ENCODE results near the gene EVA1C. TPM values are rescaled to one million over a fixed set of nuclear protein-coding genes. Genes with fewer than 3 reads are reported as not detected.

EVA1C gene
- total and polyA plus RNA-seq, 2 experiments from 2014 or later = 4.6 to 6.9 TPM

DNA sequence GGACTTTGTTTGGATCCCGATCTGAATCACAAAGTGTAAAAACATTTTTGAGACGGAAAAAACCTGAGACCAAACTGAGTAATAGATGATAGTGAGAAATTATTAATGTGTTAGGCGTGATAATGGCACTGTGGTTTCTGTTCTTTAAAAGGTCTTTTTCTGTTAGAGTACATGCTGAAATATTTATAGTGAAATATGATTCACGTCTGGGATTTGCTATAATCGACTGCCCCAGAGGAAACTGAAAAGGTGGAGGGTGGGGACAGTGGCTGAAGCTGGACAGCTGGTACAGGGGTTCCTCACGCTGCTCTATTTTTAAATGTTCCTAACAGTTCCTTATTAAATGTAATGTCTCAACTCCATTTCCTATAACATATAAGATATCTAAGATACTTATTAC is 30.9 kb upstream of the EVA1C start:
- Histone ChIP-seq H2AFZ (no peak overlapping the region), H3K27me3 (ENCODE audit: insufficient read depth) (no peaks in the 10 kb centered on the region), H3K27ac (ENCODE audit: low read depth) (no peak overlapping the region), H3K36me3 (ENCODE audit: insufficient read depth) (peaks cover 46% of the 10 kb centered on the region), H3K4me3 (no peak overlapping the region), H3F3A (replicated peaks; ENCODE audit: low read depth) (no peaks in the 10 kb centered on the region), H3K79me2 (replicated peaks; ENCODE audit: insufficient read depth) (peaks cover 76% of the 10 kb centered on the region), H3K4me2 (no peak overlapping the region), H4K20me1 (replicated peaks; ENCODE audit: insufficient read depth) (peaks cover 40% of the 10 kb centered on the region), H3K9me2 (ENCODE audit: insufficient read depth) (no peaks in the 10 kb centered on the region), H3K4me1 (ENCODE audit: insufficient read depth) (no peaks in the 10 kb centered on the region)
- H3K4me1 Mint-ChIP-seq = no peaks in the 10 kb centered on the region
- H3K4me3 Mint-ChIP-seq = no peak overlapping the region
- DNase-seq (ENCODE audit: low spot score) (no peak), ATAC-seq (no peak)
- peaks cover 3% of the 10 kb centered on the region for H3K27me3 Mint-ChIP-seq (ENCODE audit: insufficient read depth, low read depth, poor library complexity)
- H3K36me3 Mint-ChIP-seq (ENCODE audit: low read depth) = peaks cover 84% of the 10 kb centered on the region
- no peak overlapping the region for H3K27ac Mint-ChIP-seq
- no peak for TF ChIP-seq JUNB (IDR thresholded peaks at IDR 0.05; ENCODE audit: unreplicated experiment)
- TF ChIP-seq CREB1 (CRISPR knock-in tag; IDR thresholded peaks at IDR 0.05; ENCODE audit: low read depth) = no peak
- no peak for TF ChIP-seq EZH2phosphoT487 (IDR thresholded peaks at IDR 0.05; ENCODE audit: unreplicated experiment)
- no peak for TF ChIP-seq ZNF331 (CRISPR knock-in tag; IDR thresholded peaks at IDR 0.05; ENCODE audit: low read depth)
- TF ChIP-seq, protein P1, sequence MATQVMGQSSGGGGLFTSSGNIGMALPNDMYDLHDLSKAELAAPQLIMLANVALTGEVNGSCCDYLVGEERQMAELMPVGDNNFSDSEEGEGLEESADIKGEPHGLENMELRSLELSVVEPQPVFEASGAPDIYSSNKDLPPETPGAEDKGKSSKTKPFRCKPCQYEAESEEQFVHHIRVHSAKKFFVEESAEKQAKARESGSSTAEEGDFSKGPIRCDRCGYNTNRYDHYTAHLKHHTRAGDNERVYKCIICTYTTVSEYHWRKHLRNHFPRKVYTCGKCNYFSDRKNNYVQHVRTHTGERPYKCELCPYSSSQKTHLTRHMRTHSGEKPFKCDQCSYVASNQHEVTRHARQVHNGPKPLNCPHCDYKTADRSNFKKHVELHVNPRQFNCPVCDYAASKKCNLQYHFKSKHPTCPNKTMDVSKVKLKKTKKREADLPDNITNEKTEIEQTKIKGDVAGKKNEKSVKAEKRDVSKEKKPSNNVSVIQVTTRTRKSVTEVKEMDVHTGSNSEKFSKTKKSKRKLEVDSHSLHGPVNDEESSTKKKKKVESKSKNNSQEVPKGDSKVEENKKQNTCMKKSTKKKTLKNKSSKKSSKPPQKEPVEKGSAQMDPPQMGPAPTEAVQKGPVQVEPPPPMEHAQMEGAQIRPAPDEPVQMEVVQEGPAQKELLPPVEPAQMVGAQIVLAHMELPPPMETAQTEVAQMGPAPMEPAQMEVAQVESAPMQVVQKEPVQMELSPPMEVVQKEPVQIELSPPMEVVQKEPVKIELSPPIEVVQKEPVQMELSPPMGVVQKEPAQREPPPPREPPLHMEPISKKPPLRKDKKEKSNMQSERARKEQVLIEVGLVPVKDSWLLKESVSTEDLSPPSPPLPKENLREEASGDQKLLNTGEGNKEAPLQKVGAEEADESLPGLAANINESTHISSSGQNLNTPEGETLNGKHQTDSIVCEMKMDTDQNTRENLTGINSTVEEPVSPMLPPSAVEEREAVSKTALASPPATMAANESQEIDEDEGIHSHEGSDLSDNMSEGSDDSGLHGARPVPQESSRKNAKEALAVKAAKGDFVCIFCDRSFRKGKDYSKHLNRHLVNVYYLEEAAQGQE (IDR thresholded peaks at IDR 0.05; ENCODE audit: unreplicated experiment) = no peak
- no peak for TF ChIP-seq EZH2 (IDR thresholded peaks at IDR 0.05; ENCODE audit: low read depth, unreplicated experiment)
- TF ChIP-seq, protein P2, sequence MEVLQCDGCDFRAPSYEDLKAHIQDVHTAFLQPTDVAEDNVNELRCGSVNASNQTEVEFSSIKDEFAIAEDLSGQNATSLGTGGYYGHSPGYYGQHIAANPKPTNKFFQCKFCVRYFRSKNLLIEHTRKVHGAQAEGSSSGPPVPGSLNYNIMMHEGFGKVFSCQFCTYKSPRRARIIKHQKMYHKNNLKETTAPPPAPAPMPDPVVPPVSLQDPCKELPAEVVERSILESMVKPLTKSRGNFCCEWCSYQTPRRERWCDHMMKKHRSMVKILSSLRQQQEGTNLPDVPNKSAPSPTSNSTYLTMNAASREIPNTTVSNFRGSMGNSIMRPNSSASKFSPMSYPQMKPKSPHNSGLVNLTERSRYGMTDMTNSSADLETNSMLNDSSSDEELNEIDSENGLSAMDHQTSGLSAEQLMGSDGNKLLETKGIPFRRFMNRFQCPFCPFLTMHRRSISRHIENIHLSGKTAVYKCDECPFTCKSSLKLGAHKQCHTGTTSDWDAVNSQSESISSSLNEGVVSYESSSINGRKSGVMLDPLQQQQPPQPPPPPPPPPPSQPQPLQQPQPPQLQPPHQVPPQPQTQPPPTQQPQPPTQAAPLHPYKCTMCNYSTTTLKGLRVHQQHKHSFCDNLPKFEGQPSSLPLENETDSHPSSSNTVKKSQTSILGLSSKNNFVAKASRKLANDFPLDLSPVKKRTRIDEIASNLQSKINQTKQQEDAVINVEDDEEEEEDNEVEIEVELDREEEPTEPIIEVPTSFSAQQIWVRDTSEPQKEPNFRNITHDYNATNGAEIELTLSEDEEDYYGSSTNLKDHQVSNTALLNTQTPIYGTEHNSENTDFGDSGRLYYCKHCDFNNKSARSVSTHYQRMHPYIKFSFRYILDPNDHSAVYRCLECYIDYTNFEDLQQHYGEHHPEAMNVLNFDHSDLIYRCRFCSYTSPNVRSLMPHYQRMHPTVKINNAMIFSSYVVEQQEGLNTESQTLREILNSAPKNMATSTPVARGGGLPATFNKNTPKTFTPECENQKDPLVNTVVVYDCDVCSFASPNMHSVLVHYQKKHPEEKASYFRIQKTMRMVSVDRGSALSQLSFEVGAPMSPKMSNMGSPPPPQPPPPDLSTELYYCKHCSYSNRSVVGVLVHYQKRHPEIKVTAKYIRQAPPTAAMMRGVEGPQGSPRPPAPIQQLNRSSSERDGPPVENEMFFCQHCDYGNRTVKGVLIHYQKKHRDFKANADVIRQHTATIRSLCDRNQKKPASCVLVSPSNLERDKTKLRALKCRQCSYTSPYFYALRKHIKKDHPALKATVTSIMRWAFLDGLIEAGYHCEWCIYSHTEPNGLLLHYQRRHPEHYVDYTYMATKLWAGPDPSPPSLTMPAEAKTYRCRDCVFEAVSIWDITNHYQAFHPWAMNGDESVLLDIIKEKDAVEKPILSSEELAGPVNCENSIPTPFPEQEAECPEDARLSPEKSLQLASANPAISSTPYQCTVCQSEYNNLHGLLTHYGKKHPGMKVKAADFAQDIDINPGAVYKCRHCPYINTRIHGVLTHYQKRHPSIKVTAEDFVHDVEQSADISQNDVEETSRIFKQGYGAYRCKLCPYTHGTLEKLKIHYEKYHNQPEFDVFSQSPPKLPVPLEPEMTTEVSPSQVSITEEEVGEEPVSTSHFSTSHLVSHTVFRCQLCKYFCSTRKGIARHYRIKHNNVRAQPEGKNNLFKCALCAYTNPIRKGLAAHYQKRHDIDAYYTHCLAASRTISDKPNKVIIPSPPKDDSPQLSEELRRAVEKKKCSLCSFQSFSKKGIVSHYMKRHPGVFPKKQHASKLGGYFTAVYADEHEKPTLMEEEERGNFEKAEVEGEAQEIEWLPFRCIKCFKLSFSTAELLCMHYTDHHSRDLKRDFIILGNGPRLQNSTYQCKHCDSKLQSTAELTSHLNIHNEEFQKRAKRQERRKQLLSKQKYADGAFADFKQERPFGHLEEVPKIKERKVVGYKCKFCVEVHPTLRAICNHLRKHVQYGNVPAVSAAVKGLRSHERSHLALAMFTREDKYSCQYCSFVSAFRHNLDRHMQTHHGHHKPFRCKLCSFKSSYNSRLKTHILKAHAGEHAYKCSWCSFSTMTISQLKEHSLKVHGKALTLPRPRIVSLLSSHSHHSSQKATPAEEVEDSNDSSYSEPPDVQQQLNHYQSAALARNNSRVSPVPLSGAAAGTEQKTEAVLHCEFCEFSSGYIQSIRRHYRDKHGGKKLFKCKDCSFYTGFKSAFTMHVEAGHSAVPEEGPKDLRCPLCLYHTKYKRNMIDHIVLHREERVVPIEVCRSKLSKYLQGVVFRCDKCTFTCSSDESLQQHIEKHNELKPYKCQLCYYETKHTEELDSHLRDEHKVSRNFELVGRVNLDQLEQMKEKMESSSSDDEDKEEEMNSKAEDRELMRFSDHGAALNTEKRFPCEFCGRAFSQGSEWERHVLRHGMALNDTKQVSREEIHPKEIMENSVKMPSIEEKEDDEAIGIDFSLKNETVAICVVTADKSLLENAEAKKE (CRISPR knock-in tag; IDR thresholded peaks at IDR 0.05) = no peak
- TF ChIP-seq, protein P3, sequence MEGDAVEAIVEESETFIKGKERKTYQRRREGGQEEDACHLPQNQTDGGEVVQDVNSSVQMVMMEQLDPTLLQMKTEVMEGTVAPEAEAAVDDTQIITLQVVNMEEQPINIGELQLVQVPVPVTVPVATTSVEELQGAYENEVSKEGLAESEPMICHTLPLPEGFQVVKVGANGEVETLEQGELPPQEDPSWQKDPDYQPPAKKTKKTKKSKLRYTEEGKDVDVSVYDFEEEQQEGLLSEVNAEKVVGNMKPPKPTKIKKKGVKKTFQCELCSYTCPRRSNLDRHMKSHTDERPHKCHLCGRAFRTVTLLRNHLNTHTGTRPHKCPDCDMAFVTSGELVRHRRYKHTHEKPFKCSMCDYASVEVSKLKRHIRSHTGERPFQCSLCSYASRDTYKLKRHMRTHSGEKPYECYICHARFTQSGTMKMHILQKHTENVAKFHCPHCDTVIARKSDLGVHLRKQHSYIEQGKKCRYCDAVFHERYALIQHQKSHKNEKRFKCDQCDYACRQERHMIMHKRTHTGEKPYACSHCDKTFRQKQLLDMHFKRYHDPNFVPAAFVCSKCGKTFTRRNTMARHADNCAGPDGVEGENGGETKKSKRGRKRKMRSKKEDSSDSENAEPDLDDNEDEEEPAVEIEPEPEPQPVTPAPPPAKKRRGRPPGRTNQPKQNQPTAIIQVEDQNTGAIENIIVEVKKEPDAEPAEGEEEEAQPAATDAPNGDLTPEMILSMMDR (conservative IDR thresholded peaks at IDR 0.05; ENCODE audit: low read depth in 2 of 2) = no peak
- TF ChIP-seq STAT1 (IDR thresholded peaks at IDR 0.05; ENCODE audit: unreplicated experiment) = no peak
- TF ChIP-seq, protein P4, sequence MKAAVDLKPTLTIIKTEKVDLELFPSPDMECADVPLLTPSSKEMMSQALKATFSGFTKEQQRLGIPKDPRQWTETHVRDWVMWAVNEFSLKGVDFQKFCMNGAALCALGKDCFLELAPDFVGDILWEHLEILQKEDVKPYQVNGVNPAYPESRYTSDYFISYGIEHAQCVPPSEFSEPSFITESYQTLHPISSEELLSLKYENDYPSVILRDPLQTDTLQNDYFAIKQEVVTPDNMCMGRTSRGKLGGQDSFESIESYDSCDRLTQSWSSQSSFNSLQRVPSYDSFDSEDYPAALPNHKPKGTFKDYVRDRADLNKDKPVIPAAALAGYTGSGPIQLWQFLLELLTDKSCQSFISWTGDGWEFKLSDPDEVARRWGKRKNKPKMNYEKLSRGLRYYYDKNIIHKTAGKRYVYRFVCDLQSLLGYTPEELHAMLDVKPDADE (IDR thresholded peaks at IDR 0.05) = no peak
- TF ChIP-seq NANOG (IDR thresholded peaks at IDR 0.05; ENCODE audit: borderline replicate concordance) = no peak
- no peak for TF ChIP-seq POLR2AphosphoS5 (IDR thresholded peaks at IDR 0.05; ENCODE audit: low read depth)
- no peak for TF ChIP-seq ZNF114 (CRISPR knock-in tag; IDR thresholded peaks at IDR 0.05)
- no peaks in the 10 kb centered on the region for H3K9me3 Mint-ChIP-seq
